Dendritic cell treated with granulocyte-macrophage colony-stimulating factor and Interleukin-4, amounts not matched to agents 40 ng/mL and 50 ng/mL, for 4 days (primary cell): Measurements from ENCODE around the gene ZMIZ2.
"Not testable (repeated sequence)": the region's sequence is repeated elsewhere in the genome, so short reads cannot be mapped to it uniquely, and the experiment has no call there.

Experiments used
- H3K27ac Mint-ChIP-seq: one replicate; pipeline ENCODE4 v1.8.0; 2022; ENCODE audit warnings: mild to moderate bottlenecking, mixed read lengths
- H3K27me3 Mint-ChIP-seq: one replicate; pipeline ENCODE4 v1.8.0; 2022; ENCODE audit warnings: mild to moderate bottlenecking, mixed read lengths
- H3K36me3 Mint-ChIP-seq: one replicate; pipeline ENCODE4 v1.8.0; 2022; ENCODE audit warnings: low read depth, mixed read lengths
- H3K4me1 Mint-ChIP-seq: one replicate; pipeline ENCODE4 v1.8.0; 2022; ENCODE audit warnings: low read depth, mixed read lengths
- H3K4me3 Mint-ChIP-seq: one replicate; pipeline ENCODE4 v1.8.0; 2022; ENCODE audit warnings: mild to moderate bottlenecking, moderate library complexity, mixed read lengths
- H3K9me3 Mint-ChIP-seq: one replicate; pipeline ENCODE4 v1.8.0; 2022; ENCODE audit warnings: mixed read lengths
- intact Hi-C: fragments of 100-400 bp; cut with micrococcal nuclease; formaldehyde crosslinking; loops from one replicate; pipeline ENCODE4 v1.15.0; 2022

Gene ZMIZ2, protein sequence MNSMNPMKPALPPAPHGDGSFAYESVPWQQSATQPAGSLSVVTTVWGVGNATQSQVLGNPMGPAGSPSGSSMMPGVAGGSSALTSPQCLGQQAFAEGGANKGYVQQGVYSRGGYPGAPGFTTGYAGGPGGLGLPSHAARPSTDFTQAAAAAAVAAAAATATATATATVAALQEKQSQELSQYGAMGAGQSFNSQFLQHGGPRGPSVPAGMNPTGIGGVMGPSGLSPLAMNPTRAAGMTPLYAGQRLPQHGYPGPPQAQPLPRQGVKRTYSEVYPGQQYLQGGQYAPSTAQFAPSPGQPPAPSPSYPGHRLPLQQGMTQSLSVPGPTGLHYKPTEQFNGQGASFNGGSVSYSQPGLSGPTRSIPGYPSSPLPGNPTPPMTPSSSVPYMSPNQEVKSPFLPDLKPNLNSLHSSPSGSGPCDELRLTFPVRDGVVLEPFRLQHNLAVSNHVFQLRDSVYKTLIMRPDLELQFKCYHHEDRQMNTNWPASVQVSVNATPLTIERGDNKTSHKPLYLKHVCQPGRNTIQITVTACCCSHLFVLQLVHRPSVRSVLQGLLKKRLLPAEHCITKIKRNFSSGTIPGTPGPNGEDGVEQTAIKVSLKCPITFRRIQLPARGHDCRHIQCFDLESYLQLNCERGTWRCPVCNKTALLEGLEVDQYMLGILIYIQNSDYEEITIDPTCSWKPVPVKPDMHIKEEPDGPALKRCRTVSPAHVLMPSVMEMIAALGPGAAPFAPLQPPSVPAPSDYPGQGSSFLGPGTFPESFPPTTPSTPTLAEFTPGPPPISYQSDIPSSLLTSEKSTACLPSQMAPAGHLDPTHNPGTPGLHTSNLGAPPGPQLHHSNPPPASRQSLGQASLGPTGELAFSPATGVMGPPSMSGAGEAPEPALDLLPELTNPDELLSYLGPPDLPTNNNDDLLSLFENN

DNA sequence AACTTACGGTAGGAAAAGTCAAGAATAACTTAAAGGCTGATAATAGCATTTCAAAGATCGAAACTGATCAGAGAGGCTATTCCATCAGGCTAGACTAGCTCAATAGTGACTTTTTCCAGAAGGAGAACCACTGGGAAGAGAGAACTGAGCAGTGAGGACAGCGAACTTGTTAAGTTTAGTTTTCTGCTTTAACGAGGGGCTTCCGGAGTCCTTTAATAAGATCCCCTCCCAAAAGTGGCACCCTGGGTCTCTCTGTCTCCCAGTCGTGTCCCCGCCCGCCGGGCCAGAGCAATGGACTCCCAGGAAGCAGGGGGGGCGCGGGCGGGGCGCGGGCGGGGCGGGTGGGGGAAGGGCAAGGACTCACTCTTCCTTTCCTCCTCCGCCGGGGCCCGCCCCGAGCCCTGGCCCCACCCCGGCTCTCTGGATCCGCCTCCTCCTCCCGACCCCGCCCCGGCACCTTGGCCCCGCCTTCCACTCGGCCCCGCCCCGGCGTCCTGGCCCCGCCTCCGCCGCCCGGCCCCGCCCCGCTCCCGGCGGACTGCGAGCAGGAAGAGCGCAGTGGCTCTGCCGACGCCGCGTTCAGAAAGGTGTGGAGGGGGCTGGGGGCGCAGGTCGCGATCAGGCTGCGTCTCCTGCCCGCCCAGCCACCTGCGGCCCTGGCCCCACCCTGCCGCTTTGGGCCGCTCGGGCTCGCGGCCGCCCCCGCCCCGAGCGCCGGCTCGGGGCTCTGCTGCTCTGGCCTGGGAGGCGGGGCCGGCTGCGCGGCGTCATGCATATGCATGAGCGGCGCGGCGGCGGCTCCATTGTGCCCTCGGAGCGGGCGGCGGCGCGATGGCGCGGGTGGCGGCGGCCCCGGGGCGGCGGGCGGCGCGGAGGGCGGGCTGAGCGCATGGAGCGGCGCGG, at the start of gene ZMIZ2:
ZMIZ2 (plus strand) TSS at position 803 of the 903 bp plus-strand sequence. CDS start 7,403 bp downstream, outside the sequence.
- H3K4me3 Mint-ChIP-seq = peak within 1 kb of the TSS; percentile 91
- intact Hi-C loops = loop anchor here (2.0 to 10.0 kb wide), 4 partner anchors 36 to 161 kb away; partner anchors contain the start of genes H2AZ2 and OGDH
- peaks cover 31% of the 10 kb centered on the region for H3K36me3 Mint-ChIP-seq

DNA sequence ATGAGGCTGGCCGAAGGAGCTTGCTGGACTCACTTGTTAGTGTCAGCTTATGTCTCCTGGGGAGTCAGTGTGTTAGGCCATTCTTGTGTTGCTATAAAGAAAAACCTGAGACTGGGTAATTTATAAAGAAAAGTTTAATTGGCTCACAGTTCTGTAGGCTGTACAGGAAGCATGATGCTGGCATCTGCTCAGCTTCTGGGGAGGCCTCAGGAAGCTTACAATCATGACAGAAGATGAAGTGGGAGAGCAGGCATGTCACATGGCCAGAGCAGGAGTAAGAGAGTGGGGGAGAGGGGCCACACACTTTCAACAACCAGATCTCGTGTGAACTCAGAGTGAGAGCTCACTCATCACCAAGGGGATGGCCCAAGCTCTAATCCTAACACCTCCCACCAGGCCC, 49.0 kb upstream of the ZMIZ2 start:
- H3K36me3 Mint-ChIP-seq = peaks cover 99% of the 10 kb centered on the region
- intact Hi-C loops, H3K27me3 Mint-ChIP-seq, H3K27ac Mint-ChIP-seq, H3K9me3 Mint-ChIP-seq, H3K4me1 Mint-ChIP-seq, H3K4me3 Mint-ChIP-seq: not testable (repeated sequence)

More for the DNA sequence above, at the start of gene ZMIZ2:
- peak within 1 kb of the TSS; percentile 85 for H3K27ac Mint-ChIP-seq
- H3K9me3 Mint-ChIP-seq = no peaks in the 10 kb centered on the region
- peaks cover 61% of the 10 kb centered on the region for H3K4me1 Mint-ChIP-seq
- H3K27me3 Mint-ChIP-seq = no peaks in the 10 kb centered on the region

DNA sequence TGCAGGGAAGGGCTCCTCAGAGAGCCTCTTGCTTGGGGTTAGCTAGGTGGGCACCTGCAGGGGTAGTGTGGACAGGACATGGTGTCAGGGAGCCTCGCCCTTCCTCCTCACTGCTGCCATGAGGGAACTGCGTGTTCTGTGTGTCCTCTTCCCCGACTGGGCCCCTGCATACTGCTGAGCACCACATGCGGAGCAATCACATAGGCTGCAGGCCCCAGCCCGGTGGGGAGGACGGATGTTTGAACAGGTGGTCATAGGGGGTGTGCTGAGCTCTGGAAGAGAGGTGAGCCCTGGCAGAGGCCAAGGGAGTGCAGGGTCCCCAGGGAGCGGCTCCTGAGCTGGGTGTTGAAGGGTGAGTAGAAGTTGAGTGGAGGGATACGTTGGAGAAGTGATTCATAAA, 48.3 kb upstream of the ZMIZ2 start:
- intact Hi-C loops = no loop called here
- no peak overlapping the region for H3K27ac Mint-ChIP-seq
- H3K9me3 Mint-ChIP-seq = no peaks in the 10 kb centered on the region
- H3K4me1 Mint-ChIP-seq = no peaks in the 10 kb centered on the region
- peaks cover 99% of the 10 kb centered on the region for H3K36me3 Mint-ChIP-seq
- no peak overlapping the region for H3K4me3 Mint-ChIP-seq
- no peaks in the 10 kb centered on the region for H3K27me3 Mint-ChIP-seq

DNA sequence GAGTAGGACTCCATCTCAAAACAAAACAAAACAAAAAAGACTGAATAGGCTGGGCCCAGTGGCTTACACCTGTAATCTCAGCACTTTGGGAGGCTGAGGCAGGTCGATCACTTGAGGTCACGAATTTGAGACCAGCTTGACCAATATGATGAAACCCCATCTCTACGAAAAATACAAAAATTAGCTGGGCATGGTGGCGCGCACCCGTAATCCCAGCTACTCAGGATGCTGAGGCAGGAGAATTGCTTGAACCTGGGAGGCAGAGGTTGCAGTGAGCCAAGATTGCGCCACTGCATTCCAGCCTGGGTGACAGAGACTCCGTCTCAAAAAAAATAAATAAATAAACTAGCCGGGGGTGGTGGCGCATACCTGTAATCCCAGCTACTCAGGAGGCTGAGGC, 45.3 kb upstream of the ZMIZ2 start:
- intact Hi-C loops, H3K9me3 Mint-ChIP-seq, H3K27ac Mint-ChIP-seq, H3K27me3 Mint-ChIP-seq, H3K4me3 Mint-ChIP-seq: not testable (repeated sequence)
- H3K4me1 Mint-ChIP-seq = peaks cover 16% of the 10 kb centered on the region
- peaks cover 99% of the 10 kb centered on the region for H3K36me3 Mint-ChIP-seq

DNA sequence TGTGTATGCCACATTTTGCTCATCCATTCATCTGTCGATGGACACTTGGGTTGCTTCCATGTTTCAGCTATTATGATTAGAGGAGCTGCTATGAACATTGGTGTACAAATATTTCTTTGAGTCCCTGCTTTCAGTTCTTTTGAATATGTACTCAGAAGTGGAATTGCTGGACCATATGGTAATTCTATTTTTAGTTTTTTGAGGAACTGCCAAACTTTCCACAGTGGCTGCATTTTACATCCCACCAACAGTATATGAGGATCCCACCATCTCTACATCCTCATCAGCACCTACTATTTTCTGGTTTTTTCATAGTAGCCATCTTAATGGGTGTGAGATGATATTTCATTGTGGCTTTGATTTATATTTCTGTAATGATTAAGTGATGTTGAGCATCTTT, 44.7 kb upstream of the ZMIZ2 start:
- no peak overlapping the region for H3K27ac Mint-ChIP-seq
- peaks cover 22% of the 10 kb centered on the region for H3K4me1 Mint-ChIP-seq
- H3K4me3 Mint-ChIP-seq = no peak overlapping the region
- H3K9me3 Mint-ChIP-seq = no peaks in the 10 kb centered on the region
- intact Hi-C loops = no loop called here
- H3K36me3 Mint-ChIP-seq = peaks cover 99% of the 10 kb centered on the region
- no peaks in the 10 kb centered on the region for H3K27me3 Mint-ChIP-seq

DNA sequence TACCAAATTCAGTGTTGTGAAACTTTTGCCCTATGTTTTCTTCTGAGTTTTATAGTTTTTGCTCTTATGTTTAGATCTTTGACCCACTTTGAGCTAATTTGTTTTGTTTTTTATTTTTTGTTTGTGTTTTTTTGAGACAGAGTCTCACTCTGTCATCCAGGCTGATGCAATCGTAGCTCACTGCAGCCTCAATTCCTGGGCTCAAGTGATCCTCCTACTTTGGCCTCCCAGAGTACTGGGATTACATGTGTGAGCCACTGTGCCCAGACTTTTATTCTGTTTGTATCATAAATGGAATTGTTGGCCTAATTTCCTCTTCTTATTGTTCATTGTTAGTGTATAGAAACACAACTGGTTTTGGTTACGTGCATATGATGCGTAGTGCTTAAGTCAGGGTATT, 43.2 kb upstream of the ZMIZ2 start:
- H3K27me3 Mint-ChIP-seq = no peaks in the 10 kb centered on the region
- H3K27ac Mint-ChIP-seq = no peak overlapping the region
- no peak overlapping the region for H3K4me3 Mint-ChIP-seq
- H3K4me1 Mint-ChIP-seq = peaks cover 26% of the 10 kb centered on the region
- intact Hi-C loops = no loop called here
- no peaks in the 10 kb centered on the region for H3K9me3 Mint-ChIP-seq
- peaks cover 99% of the 10 kb centered on the region for H3K36me3 Mint-ChIP-seq

DNA sequence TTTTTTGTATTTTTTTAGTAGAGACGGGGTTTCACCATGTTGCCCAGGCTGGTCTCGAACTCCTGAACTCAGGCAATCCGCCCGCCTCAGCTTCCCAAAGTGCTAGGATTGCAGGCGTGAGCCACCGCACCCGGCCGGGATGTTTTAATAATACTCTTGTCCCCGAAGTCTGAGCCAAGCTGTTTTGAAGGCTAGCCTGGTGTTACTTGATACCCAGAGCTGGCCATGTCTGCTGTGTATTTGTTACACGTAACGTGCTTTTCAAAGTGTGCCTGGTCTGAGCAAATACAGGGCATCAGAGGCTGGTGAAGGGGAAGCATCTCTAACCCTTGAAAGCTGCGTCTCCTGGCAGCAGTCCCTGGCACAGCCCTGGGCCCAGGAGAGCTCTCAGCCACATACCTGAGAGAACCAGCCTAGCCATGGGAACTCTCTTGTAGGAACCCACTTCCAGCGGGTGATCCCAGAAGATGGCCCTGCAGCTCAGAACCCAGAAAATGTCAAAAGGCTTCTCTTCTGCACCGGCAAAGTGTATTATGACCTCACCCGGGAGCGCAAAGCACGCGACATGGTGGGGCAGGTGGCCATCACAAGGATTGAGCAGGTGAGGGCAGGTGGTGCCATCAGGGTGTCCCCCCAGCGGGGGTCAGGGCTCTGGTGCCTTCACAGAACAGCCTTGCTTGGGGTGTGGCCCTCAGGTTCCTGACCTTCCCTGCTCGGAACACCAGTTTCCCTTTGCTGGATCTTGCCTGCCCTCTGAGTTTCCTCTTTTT, 41.7 kb upstream of the ZMIZ2 start:
- H3K27ac Mint-ChIP-seq = peak overlapping the region; percentile 66
- no peaks in the 10 kb centered on the region for H3K9me3 Mint-ChIP-seq
- H3K4me1 Mint-ChIP-seq = peaks cover 26% of the 10 kb centered on the region
- H3K4me3 Mint-ChIP-seq = no peak overlapping the region
- H3K36me3 Mint-ChIP-seq = peaks cover 90% of the 10 kb centered on the region
- intact Hi-C loops = no loop called here
- H3K27me3 Mint-ChIP-seq = peaks cover under 1% of the 10 kb centered on the region

DNA sequence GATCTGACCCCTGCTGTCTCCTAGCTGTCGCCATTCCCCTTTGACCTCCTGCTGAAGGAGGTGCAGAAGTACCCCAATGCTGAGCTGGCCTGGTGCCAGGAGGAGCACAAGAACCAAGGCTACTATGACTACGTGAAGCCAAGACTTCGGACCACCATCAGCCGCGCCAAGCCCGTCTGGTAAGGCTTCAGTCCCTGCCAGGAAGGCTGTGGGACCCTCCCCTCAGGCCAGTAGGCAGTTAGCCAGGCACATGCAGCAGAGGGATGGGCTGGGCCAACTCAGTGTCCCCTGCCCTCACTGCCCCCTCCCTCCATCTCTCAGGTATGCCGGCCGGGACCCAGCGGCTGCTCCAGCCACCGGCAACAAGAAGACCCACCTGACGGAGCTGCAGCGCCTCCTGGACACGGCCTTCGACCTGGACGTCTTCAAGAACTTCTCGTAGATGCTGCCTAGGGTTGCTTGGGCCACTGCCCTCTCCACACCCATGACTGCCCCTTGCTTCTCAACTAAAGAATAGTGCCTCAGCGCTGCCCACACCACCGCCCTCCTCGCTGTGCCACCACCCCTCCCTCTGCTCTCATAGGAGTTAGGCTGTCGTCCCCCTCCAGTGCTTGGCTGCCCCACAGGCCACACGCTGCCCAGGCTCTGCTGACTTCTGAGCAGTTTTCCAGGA, 41.0 kb upstream of the ZMIZ2 start:
- H3K27me3 Mint-ChIP-seq = peaks cover 5% of the 10 kb centered on the region
- H3K9me3 Mint-ChIP-seq = no peaks in the 10 kb centered on the region
- H3K4me1 Mint-ChIP-seq = peaks cover 26% of the 10 kb centered on the region
- peaks cover 83% of the 10 kb centered on the region for H3K36me3 Mint-ChIP-seq
- H3K4me3 Mint-ChIP-seq = no peak overlapping the region
- peak overlapping the region; percentile 66 for H3K27ac Mint-ChIP-seq
- intact Hi-C loops = no loop called here

DNA sequence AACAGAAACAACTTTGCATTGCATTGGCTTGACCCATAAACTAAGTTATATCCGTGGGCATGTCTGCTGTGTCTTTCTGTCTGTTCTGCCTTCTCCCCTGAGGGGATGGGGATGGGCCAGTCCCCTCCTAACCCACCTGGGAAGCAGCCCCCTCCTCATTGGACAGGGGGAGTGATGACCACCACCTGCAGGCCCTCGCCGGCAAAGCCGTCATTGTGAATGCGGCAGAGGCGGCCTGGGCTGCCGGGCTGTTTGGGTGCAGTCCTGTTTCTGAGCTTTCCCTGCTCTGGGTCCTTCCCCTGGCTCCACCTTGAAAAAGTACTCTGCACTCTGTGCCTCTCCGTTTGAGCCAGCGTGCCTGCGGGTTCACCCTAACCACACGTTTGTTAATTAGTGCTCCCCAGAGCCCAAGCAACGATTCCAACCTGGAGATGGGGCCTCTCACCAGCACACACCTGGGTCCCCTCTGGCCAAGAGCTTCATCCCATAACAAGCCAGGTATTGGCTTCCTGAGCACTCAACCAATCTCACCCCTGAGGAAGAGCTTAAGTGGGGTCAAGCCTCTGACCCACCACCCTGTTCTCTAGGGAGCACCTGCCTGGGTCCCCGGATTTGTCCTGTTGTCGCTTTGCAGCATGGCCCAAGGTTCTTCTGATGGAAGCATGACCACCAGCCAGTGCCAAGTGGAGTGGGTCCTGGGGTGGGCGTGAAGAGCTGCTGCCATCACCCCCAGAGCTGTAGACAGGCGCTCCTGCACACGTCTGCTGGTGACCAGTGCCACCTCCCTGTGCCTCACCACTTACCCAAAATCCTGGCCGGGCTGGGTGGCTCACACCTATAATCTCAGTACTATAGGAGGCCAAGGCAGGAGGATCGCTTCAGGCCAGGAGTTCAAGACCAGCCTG, 39.4 kb upstream of the ZMIZ2 start:
- Mint-ChIP-seq H3K4me3 (no peak overlapping the region), H3K4me1 (peaks cover 32% of the 10 kb centered on the region), H3K27ac (peak overlapping the region; percentile 27), H3K9me3 (no peaks in the 10 kb centered on the region), H3K27me3 (peaks cover 5% of the 10 kb centered on the region), H3K36me3 (peaks cover 69% of the 10 kb centered on the region)
- intact Hi-C loops = no loop called here

DNA sequence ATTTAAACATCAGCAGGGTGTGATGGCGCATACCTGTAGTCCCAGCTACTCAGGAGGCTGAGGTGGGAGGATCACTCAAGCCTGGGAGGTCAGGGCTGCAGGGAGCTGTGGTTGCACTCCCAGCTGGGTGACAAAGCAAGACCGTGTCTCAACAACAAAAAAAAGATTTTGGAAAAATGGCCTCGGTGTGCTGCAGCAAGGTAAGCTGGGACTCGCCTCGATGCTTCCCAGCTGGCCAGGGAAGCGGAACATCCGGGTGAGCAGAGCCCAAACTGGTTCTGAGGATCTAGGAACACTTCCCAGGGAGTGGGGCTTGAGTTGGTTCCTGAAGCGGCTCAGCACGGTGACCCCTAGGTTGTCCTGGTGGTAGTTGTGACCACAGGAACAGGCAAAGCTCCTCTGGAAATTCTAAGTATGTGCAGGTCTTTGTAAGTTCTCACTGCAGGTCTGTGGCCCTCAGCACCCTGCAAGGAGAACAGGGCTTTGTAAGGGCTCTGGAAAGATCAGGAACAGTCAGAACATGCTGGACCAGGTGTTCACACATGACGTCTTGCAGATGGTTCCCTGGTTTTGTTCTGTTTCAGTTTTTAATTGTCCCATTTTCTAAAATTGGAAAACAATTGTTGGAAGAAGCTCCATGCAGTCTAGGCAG, 38.6 kb upstream of the ZMIZ2 start:
- intact Hi-C loops = loop anchor here (5.0 kb wide), 1 partner anchor 37 kb away; the partner anchor contains the start of gene ZMIZ2
- H3K27ac Mint-ChIP-seq = no peak overlapping the region
- peaks cover 32% of the 10 kb centered on the region for H3K4me1 Mint-ChIP-seq
- no peaks in the 10 kb centered on the region for H3K9me3 Mint-ChIP-seq
- peaks cover 60% of the 10 kb centered on the region for H3K36me3 Mint-ChIP-seq
- H3K27me3 Mint-ChIP-seq = peaks cover 5% of the 10 kb centered on the region
- no peak overlapping the region for H3K4me3 Mint-ChIP-seq

DNA sequence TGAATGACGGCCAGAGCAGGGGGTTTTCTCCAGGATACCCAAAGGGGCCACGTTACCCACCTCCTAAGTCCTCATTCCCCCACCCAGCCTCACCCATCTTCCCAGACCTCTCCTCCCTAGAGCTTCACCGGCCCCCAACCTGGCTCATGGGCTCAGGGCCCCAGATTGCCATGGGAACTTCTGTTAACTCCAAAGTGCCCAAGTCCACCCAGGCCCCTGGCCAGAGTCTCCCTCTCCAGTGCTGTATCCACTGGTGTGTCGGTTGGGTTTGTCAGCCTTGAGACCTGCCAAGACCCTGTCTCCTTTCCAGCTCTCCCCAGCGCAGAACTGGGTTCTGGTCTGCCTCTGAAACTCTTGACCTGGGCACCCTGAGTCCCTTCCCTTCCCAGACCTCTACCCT, 37.1 kb upstream of the ZMIZ2 start:
- intact Hi-C loops = loop anchor here (5.0 kb wide), 1 partner anchor 36 kb away; the partner anchor contains the start of gene ZMIZ2
- H3K4me1 Mint-ChIP-seq = peaks cover 32% of the 10 kb centered on the region
- H3K36me3 Mint-ChIP-seq = peaks cover 46% of the 10 kb centered on the region
- H3K27ac Mint-ChIP-seq = no peak overlapping the region
- no peak overlapping the region for H3K4me3 Mint-ChIP-seq
- no peaks in the 10 kb centered on the region for H3K9me3 Mint-ChIP-seq
- peaks cover 7% of the 10 kb centered on the region for H3K27me3 Mint-ChIP-seq
